ENCODE measurements around the gene ZDHHC19. TPM values are rescaled to one million over a fixed set of nuclear protein-coding genes. Genes with fewer than 3 reads are reported as not detected.
"Not testable (repeated sequence)": the region's sequence is repeated elsewhere in the genome, so short reads cannot be mapped to it uniquely, and the experiment has no call there.

Gene ZDHHC19
- polyA plus RNA-seq, 12 donors = 0.16 to 0.31 (median 0.30) TPM; not detected in 9

DNA sequence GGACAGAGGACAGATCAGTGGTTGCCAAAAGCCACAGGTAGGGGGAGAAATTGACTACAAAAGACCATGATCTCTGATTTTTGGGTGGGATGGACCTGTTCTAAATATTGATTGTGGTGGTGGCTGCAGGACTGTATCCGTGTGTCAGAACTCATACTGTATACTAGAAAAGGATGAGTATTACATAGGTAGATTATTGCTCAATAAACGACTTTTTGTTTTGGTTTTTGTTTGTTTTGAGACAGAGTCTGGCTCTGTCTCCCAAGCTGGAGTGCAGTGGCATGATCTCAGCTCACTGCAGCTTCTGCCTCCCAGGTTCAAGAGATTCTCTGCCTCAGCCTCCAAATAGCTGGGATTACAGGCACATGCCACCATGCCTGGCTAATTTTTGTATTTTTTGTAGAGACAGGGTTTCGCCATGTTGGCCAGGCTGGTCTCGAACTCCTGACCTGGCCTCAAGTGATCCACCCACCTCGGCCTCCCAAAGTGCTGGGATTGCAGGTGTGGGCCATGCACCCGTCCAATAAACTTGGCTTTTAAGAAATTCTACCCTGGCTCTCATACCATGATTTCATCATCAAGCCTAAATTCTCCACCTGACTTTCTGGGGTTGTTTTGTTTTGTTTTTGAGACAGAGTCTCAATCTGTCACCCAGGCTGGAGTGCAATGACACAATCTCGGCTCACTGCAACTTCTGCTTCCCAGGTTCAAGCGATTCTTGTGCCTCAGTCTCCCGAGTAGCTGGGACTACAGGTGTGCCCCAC lies 5.6 kb downstream of the ZDHHC19 start:
- DNase-seq = not testable (repeated sequence)

DNA sequence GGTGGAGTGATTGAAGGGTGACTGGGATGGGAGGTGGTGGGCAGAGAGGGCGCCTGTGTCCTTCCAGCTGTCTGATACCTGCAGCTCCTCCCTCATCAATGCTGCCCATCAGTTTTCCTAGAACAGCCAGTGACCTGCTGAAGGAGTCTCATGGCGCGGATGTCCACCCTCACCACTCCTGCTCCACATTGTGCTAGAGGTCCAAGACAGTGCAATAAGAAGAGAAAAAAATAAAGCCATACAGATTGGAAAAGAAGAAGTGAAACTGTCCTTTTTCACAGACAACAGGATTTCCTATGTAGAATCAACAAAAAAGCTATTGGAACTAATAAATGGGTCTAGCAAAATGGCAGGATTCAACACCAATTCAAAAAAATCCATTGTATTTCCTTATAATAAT lies 7.4 kb downstream of the ZDHHC19 start:
- DNase-seq = no peak

DNA sequence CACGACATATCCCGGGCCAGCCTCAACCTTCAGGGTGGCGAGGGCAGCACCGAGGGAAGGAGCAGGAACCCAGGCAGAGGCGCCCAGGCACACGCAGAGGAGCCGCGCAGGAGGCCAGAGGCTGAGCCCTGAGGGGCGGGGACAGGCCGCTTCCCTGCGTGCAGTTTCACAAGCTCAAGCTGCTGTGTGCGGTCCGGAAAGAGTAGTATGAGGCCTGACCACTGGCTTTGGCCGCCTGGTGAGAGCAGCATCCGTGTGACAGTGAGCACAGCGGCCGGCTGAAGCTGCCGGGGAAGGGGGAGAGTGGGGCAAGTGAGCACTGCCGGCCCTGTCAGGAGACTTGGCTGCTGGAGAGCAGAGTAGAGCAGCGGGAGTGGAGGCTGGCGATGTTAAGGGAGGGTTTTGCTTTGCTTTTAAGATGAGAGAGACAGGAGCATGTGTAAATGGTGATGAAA lies 8.7 kb downstream of the ZDHHC19 start:
- DNase-seq = no peak

DNA sequence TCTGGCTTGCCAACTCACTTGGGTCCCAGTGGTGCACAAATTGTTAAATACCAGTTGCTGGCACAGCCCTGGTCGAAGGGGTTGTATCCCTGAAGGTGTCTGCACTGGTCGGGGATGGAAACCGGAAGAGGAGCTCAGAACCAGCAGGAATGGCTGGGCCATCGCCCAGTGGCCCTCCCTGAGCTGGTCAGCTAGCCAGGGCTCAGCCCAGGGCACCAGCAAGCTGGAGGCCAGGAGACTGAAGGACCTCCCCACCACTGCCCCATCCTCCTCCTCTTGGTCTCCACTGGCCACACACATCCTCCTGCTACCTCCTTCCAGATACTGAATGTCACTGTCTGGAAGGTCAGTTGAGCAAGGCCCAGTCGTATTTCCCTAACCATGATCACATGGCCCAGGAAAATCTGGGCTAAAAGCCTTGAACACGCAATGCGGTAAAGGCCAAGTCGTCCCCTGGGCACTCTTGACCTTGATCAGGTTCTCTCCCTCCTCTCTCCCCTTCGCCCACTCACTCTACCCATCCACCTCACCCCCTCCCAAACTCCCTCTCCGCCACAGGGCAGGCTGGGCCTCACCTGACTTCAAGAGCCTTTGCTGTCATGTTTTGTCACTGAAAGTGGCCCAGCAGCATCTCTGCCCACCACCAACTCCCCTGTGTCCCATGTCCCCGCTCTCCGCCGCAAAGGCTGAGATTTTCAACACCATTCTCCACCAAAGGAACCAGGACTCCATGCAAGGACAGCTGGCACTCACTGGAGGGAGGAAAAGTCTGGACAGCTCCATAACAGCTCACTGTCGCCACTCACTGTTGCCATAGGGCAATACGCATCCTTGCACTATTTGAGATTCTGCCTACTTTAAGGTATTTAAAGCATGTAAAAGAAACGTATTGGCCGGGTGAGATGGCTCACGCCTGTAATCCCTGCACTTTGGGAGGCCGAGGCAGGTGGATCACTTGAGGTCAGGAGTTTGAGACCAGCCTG lies 12.1 kb downstream of the ZDHHC19 start:
- no peak for DNase-seq

DNA sequence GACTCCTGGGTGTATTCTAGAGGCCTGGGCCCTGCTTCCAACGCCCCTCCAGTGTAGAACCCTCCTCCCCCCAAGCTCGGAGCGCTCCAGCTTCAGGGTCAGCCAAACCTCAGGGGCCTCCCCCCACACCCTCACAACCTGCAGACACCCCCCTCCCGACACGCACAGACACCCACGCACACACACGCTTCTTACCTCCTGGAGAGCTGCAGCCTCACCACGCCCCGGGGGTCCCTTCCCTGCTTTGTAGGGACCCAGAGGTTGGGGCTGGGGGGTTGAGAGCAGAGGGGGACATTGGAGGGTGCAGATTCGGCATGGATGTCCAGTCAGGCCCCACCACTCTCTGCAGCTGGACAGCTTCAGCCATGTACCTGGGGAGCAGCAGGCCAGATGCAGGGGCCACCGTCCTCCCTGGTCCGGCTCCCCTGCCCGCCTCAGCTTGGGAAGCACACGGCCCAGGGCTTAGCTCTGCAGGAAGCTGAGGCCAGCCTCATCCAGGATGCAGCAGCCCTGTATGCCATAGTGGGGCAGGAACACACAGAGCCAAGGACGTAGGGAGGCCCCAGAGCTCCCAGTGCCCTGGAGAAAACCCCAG lies 13.0 kb downstream of the ZDHHC19 start:
- no peak for DNase-seq

DNA sequence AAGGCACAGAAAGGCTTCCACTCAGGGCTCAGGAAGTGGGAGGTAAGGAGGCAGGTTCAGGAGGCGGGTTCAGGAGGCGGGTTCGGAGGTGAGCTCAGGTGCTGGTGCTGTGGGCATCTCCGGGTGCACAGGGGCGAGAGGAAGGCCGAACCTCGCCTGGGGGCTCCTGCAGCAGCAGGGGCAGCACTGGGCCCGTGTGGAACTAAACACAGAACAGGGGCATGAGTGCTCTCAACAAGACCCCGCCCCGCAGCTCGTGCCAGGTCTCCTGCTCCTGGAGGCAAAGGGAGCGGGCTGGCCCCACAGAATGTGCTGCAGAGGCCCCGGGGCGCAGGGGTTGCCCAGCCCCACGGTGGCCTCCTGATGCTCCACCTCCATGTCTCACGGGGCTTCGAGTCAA lies 13.7 kb downstream of the ZDHHC19 start:
- DNase-seq = no peak

DNA sequence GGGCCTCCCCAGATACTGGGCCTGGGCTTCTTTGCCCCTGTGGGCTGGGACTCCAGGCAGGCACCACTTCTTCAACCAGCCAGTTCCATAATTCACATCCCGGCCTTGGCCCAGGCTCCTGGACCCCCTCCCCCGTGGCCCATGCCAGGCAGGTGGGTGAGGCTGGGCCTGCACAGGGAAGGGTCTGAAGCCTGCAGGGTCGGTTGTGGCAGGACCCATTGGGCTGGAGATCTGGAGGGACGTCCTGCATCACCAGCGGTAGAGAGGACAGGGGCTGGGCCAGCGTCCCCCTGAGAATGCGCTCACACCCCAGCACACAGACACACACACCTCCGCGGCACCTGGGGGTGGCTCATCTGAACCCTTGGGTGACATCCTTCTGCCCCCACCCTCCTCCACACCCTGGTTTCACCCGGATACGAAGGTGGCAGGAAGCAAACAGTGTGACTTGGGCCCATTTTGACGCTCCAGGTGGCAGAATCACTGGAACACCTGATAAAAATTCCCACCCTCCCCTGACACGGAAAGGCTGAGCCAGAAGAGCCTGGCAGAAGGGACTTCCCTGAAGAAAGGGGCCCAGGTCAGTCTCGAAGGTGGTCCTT lies 15.4 kb downstream of the ZDHHC19 start:
- DNase-seq = no peak

DNA sequence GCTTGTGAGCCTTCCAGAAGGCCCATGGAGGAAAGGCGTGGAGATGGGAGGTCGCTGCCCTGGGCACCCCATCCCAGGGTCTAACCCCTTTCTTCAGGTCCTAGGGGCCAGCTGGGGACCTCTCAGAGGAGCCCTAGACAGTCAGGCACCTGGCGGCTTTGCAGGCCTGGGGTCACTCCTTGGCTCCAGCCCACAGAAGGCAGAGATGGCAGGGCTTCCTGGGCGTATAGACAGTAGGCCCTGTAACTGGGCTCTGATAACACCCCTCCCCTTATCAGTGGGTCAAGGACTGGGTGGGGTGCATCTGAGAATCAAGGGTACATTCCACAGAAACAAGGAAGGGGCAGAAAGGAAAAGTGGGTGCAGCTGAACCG lies 16.7 kb downstream of the ZDHHC19 start:
- DNase-seq = no peak

DNA sequence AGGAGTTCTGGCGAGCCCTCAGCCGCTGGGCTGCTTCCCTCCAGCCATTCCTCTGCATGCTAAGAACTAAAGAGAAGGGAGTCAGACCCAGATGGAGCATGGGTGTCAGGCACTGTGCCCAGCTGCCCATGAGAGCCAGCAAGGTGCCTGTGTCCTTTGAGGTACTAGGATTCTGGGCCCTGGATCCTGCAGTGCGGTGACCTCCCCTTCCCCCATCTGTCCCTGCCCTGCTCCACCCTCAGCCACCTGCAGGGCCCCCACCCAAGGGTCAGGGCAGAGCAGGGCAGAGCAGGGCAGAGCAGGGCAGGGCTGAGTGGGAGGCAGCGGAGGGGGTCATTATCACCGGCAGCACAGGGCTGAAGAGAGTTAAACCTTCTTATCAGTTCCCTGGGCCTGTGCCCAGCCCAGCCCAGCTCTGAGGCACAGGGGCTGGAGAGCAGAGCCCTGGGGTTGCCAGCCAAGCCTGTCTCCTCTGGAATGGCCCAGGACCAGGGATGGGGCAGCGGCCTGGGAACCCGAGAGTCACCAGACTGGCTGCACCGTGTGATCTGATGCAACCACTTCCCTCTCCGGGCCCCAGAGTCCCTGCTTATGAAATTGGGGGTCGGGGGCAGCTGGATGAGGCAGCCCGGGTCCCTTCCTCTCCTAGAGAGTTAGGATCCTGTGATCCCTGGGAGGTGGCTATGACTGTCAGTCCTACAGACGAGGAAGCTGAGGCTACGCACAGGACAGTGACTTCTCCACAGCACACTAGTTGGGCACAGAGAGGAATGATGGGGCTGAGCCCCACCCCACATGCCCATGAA lies 17.3 kb downstream of the ZDHHC19 start:
- DNase-seq = no peak

DNA sequence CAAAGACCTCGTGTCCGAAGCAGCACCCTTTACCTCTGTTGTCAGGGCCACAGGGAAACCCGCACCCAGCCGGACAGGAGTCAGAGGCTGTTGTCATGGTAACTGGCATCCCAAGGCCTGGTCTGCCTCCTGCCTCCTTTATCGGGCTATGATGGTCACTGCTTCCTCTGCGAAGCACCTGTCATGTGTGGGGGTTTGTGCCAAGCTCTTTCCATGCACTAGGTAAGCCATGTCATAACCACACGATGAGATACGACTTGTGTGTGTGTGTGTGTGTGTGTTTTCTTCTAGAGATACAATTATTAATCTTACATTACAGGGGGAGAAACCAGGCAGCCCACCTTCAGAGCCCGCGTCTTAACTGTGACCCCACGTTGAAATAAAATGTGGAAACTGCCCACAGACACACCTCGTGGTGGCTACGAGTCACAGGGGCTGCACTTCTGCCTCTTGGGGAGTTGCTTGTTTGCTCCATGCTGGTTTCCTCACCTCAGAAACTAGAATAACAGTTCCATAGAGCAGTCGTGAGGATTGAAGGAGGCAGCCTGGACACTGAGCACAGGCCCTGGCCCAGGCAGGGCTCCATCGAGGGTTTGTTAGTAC lies 18.0 kb downstream of the ZDHHC19 start:
- DNase-seq = no peak

DNA sequence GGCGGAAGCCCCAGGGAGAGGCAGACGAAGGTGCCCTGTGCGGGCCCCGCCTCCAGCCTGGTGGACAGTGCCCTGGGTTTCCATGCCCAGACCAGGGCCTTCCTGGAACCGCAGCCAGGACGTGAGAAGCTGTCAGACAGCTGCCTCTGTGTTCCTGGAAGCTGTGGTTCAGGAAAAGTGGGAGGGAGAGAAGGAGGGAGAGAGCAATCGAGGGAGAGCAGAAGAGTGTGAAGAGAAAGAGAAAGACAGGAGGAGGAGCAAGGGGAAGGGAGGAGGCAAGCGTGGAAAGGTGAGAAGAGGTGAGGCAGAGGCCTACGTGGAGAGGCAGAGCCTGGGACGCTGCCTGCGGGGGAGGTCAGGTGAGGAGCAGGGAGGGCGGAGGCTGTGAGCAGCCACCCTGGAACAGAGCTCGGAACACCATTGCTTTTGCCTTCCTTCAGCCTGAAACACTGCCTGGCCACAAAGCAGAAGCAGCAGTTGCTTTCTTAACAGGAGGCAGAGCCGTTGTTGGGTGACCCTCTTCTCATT lies 18.6 kb downstream of the ZDHHC19 start:
- DNase-seq = no peak

DNA sequence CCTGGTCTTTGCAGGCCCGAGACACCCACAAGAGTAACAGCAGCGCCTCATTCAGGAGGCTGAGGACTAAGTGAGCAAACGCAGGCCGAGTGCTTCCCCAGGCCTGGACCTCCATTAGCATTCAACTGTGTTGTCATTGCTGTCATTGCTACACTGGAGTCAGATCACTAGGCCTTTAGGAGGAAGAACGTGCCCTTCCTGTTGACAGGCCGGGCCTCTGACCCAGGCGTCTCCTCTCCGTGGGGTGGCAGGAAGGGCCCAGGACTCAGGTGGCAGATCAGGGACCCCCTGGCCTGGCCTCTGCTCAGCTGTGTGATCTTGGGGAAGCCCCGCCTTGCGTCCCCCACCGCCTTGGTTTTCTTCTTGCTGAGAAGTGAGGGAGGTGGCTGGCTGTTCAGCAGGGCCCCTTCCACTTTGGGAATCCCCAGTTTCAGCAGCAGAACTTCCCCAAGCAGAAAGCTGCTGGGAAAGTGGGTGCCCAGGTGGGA lies 19.1 kb downstream of the ZDHHC19 start:
- DNase-seq = no peak

DNA sequence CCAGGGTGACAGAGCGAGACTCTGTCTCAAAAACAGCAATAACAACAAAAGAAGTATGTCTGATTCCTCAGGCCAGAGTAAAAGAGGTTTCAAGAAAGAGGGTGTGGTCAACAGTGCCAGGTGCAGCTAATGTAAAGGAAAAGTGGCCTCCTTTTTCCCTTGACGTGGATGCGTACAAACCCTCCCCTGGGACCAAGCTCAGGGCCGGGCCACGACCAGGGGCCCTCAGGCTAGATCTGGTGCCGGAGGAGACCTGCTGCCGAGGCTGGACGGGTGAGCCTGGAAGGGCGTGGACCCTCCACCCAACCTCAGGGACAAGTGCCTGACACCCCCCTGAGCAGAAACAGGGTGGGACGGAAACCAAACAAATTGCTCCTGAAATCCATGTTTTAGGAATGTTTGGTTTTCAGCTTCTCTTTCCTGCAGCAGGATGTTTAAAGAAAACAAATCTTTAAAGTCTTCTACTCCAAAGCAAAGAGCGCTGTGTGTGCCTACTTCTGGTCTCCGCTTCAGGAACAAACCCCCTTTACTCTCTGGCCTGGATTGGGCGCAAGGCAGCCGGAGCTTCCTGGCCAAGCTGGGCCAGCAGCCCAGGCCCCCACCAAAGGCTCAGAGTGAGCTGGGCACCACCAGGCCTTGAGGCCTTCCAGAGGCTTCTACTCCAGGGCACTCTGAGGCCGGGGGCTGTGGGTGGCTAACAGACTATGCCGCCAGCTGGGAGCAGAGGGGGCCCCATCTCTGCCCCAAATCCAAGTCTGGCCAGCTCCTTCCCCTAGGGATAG lies 21.4 kb downstream of the ZDHHC19 start:
- no peak for DNase-seq

DNA sequence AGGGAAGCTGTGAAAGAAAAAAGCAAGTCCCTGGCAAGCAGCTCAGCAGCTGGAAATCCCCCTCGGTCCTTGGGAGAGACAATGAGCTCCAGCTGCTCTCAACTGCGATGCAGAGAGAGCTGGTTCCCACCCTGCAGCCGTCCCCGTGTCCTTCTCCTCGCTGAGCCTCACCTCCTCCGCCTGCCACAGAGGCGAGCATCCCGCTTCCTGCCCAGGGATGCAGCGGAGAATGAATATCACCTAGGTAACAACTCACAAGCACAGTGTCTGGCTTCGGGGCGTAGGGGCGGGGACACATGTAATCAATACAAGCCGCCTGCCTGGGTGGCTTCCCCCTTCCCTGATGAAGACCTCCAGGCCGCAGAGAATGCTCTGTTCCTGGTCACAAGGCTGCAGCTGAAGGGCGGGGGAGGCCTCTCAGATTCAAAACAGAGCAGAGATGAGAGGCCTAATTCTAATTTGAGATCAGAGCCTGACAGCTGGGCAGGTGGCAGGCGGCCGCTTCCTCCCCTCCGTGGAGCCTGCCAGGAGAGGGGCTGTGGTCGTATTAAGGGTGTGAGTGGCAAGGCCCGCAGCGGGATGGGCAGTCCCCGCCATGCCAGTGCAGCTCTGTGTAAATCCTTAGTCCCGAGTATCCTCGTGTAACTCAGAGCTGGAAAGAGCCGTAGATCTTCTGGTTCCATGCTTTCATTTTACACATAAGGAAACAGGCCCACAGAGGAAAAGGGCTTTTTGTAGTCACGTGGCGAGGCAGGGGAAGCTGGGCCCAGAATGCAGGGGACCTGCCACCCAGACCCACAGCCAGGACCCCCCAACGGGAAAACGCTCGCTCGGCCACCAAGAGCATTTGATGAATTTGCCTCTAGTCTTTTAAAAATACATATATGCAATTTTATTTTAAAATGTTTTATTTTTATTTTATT lies 24.3 kb downstream of the ZDHHC19 start:
- DNase-seq = peak; percentile 83

DNA sequence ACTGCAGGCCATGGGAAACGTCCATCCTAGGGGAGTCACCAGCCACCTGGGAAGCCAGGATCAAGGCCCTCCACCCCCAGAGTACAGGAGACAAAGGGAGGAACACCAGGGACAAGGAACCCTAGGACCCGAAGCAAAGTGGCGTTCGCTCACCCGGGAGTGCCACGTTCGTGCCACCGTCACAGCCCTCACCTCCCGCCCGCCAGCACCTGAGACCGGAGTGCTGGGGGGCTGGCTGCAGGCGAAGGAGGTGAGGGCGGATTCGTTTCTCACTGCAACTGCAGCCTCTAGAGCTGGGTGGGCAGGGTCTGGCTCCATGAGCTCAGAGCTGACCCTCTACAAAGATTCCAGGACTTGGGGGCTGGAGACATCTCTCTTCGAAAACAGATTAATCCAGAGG lies 26.3 kb downstream of the ZDHHC19 start:
- DNase-seq = no peak

DNA sequence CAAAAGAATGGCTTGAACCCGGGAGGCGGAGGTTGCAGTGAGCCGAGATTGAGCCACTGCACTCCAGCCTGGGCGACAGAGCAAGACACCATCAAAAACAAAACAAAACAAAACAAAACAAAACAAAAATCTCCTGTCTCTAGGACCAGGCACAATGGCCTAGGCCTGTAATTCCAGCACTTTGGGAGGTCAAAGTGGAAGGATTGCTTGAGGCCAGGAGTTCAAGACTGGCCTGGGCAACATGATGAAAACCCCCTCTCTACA lies 27.1 kb downstream of the ZDHHC19 start:
- DNase-seq = not testable (repeated sequence)

DNA sequence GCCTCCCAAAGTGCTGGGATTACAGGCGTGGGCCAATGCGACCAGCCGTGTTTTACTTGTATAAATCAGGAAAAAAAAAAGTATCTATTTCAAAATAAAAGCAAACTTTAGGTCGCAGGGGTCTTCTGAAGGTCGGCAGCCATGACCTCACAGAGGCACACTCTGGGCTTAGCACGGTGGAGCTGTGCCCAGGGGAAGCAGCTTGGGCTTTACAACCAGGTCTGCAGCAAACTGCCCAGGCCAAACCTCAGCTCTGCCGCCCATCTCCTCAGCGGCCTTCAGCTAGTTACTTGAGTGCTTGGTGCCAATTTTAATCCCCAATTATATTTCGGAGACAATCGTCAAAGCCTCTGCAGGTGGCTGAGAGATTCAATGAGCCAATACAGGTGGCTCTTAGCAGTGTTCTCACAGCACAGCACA lies 30.1 kb downstream of the ZDHHC19 start:
- DNase-seq = no peak

DNA sequence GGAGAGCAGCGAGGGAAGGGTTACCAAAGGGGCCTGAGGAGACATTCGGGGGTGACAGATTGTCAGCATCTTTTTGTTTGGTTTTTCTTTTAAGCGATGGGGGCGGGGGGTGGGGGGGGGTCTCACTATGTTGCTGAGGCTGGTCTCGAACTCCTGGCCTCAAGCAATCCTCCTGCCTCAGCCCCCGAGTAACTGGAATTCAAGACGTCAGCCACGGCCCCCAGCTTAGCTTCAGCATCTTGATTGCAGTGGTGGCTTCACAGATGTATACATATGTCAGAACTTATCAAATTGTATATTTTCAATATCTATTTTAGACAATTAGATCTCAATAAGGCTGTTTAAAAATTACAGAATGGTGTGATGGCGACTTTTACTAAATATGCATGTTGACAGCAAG lies 30.9 kb downstream of the ZDHHC19 start:
- no peak for DNase-seq
